GM23338 (cell line): ENCODE results near the gene GH1. TPM values are rescaled to one million over a fixed set of nuclear protein-coding genes. Genes with fewer than 3 reads are reported as not detected.

ENCODE experiments used
- ATAC-seq: fragments of 200-7000 bp; cut with Tn5 transposase; 3 replicates; pipeline ENCODE4 v1.9.1; 2020
- DNase-seq: peaks from one replicate; pipeline ENCODE4 v3.0.0-alpha.2; 2015; ENCODE audit warnings: low spot score
- H2AFZ ChIP-seq: fragments of 200-600 bp; sonication (generic); 2 replicates; pipeline ENCODE4 v1.8.0; 2016; ENCODE audit warnings: antibody characterized with exemption, mild to moderate bottlenecking, moderate library complexity
- H3F3A ChIP-seq: fragments of 200-600 bp; sonication (generic); replicated peaks from 2 replicates; pipeline ENCODE4 v1.8.0; 2017; ENCODE audit warnings: antibody characterized with exemption, mixed run types, low read depth
- H3K27ac ChIP-seq: fragments of 200-600 bp; sonication (generic); 2 replicates; pipeline ENCODE4 v1.6.1; 2016; ENCODE audit warnings: low read depth
- H3K27me3 ChIP-seq: fragments of 200-600 bp; sonication (generic); 2 replicates; pipeline ENCODE4 v1.8.0; 2016; ENCODE audit warnings: mild to moderate bottlenecking, mixed run types, moderate library complexity; ENCODE audit not compliant: insufficient read depth
- H3K36me3 ChIP-seq: fragments of 200-600 bp; sonication (generic); 2 replicates; pipeline ENCODE4 v1.8.0; 2016; ENCODE audit warnings: mild to moderate bottlenecking; ENCODE audit not compliant: insufficient read depth
- H3K4me1 ChIP-seq: fragments of 200-600 bp; sonication (generic); 2 replicates; pipeline ENCODE4 v1.8.0; 2016; ENCODE audit warnings: mild to moderate bottlenecking, moderate library complexity; ENCODE audit not compliant: insufficient read depth
- H3K4me2 ChIP-seq: fragments of 200-600 bp; sonication (generic); 2 replicates; pipeline ENCODE4 v1.7.1; 2017; ENCODE audit warnings: mixed run types
- H3K4me3 ChIP-seq: fragments of 200-600 bp; sonication (generic); 2 replicates; pipeline ENCODE4 v1.6.1; 2016; ENCODE audit warnings: mixed run types
- H3K79me2 ChIP-seq: fragments of 200-600 bp; sonication (generic); replicated peaks from 2 replicates; pipeline ENCODE4 v1.8.0; 2017; ENCODE audit warnings: mild to moderate bottlenecking; ENCODE audit not compliant: insufficient read depth
- H3K9me2 ChIP-seq: fragments of 200-600 bp; sonication (generic); 2 replicates; pipeline ENCODE4 v1.8.0; 2017; ENCODE audit not compliant: insufficient read depth
- H4K20me1 ChIP-seq: fragments of 200-600 bp; sonication (generic); replicated peaks from 2 replicates; pipeline ENCODE4 v1.8.0; 2017; ENCODE audit warnings: mild to moderate bottlenecking; ENCODE audit not compliant: insufficient read depth
- H3K27ac Mint-ChIP-seq: 2 replicates; pipeline ENCODE4 v1.8.0; 2020; ENCODE audit warnings: inconsistent platforms, mild to moderate bottlenecking, moderate library complexity, mixed read lengths
- H3K27me3 Mint-ChIP-seq: 3 replicates; pipeline ENCODE4 v1.8.0; 2022; ENCODE audit warnings: low read depth, mild to moderate bottlenecking, moderate library complexity, mixed read lengths, inconsistent platforms; ENCODE audit not compliant: insufficient read depth, poor library complexity
- H3K36me3 Mint-ChIP-seq: 3 replicates; pipeline ENCODE4 v1.8.0; 2021; ENCODE audit warnings: low read depth, mild to moderate bottlenecking, inconsistent platforms, moderate library complexity, mixed read lengths
- H3K4me1 Mint-ChIP-seq: 3 replicates; pipeline ENCODE4 v1.8.0; 2020; ENCODE audit warnings: mild to moderate bottlenecking, inconsistent platforms, mixed read lengths
- H3K4me3 Mint-ChIP-seq: 3 replicates; pipeline ENCODE4 v1.8.0; 2021; ENCODE audit warnings: moderate library complexity, mild to moderate bottlenecking, inconsistent platforms, mixed read lengths
- H3K9me3 Mint-ChIP-seq: 3 replicates; pipeline ENCODE4 v1.8.0; 2020; ENCODE audit warnings: moderate library complexity, mild to moderate bottlenecking, inconsistent platforms, mixed read lengths
- CREB1 ChIP-seq: fragments of 250-450 bp; sonication (Bioruptor Pico); IDR thresholded peaks from 2 replicates; pipeline ENCODE4 v1.5.0; 2020; ENCODE audit warnings: low read depth, mild to moderate bottlenecking, moderate library complexity
- CTCF ChIP-seq, 2 experiments: fragments of 200-600 bp in 1 of 2; sonication (generic) in 1 of 2; conservative IDR thresholded peaks; 2 replicates each; pipeline versions ENCODE4 v1.5.1 to v1.6.1; 2016 to 2017; ENCODE audit warnings: antibody characterized with exemption in 2 of 2, low read depth in 2 of 2, mild to moderate bottlenecking in 2 of 2, moderate library complexity in 1 of 2
- EZH2 ChIP-seq: fragments of 200-600 bp; sonication (generic); IDR thresholded peaks from one replicate; pipeline ENCODE4 v1.8.0; 2017; ENCODE audit warnings: antibody characterized with exemption, mild to moderate bottlenecking, low read depth; ENCODE audit not compliant: unreplicated experiment
- EZH2phosphoT487 ChIP-seq: fragments of 200-600 bp; sonication (generic); IDR thresholded peaks from one replicate; pipeline ENCODE4 v1.8.1; 2018; ENCODE audit warnings: antibody characterized with exemption; ENCODE audit not compliant: unreplicated experiment
- JUNB ChIP-seq: IDR thresholded peaks from one replicate; pipeline ENCODE4 v1.6.1; 2016; ENCODE audit warnings: antibody characterized with exemption; ENCODE audit not compliant: unreplicated experiment
- NANOG ChIP-seq: IDR thresholded peaks from 2 replicates; pipeline ENCODE4 v1.6.1; 2016; ENCODE audit warnings: antibody characterized with exemption, borderline replicate concordance
- POLR2AphosphoS5 ChIP-seq: IDR thresholded peaks from 2 replicates; pipeline ENCODE4 v1.6.1; 2016; ENCODE audit warnings: antibody characterized with exemption, low read depth
- REST ChIP-seq: IDR thresholded peaks from one replicate; pipeline ENCODE4 v1.6.1; 2018; ENCODE audit warnings: antibody characterized with exemption; ENCODE audit not compliant: unreplicated experiment
- STAT1 ChIP-seq: IDR thresholded peaks from one replicate; pipeline ENCODE4 v1.6.1; 2016; ENCODE audit warnings: antibody characterized with exemption; ENCODE audit not compliant: unreplicated experiment
- ZNF114 ChIP-seq: fragments of 250-450 bp; sonication (Bioruptor Pico); IDR thresholded peaks from 2 replicates; pipeline ENCODE4 v1.5.0; 2020; ENCODE audit warnings: mild to moderate bottlenecking, moderate library complexity
- ZNF331 ChIP-seq: fragments of 250-450 bp; sonication (Bioruptor Pico); IDR thresholded peaks from 2 replicates; pipeline ENCODE4 v1.5.0; 2020; ENCODE audit warnings: low read depth, mild to moderate bottlenecking, moderate library complexity
- ZNF462 ChIP-seq: fragments of 250-450 bp; sonication (Bioruptor Pico); IDR thresholded peaks from 2 replicates; pipeline ENCODE4 v1.5.0; 2020; ENCODE audit warnings: mild to moderate bottlenecking, moderate library complexity
- polyA plus RNA-seq: library from polyadenylated mRNA; unstranded; fragments of >200 nt; fragmentation: Nextera tagmentation; extraction: Ambion mirVana; gene quantifications from 2 replicates; pipeline ENCODE4 v1.2.1, GENCODE V29; 2016
- total RNA-seq: library from RNA; depleted of rRNA; stranded (reverse); fragments of >200 nt; shearing (Covaris generic); gene quantifications from 2 replicates; pipeline ENCODE4 v1.2.3, GENCODE V29; 2014
- TF ChIP-seq, protein P1 (sequence below): IDR thresholded peaks from 2 replicates; pipeline ENCODE4 v1.6.1; 2016; ENCODE audit warnings: antibody characterized with exemption

GH1 gene
- total and polyA plus RNA-seq, 2 experiments from 2014 or later = 0.57 TPM; not detected in 1

- H3K9me2 ChIP-seq = no peaks in the 10 kb centered on the region
- no peaks in the 10 kb centered on the region for H3K79me2 ChIP-seq
- Mint-ChIP-seq H3K27me3 (peaks cover 9% of the 10 kb centered on the region), H3K9me3 (no peaks in the 10 kb centered on the region), H3K27ac (no peak overlapping the region), H3K36me3 (no peaks in the 10 kb centered on the region), H3K4me1 (peaks cover 17% of the 10 kb centered on the region), H3K4me3 (no peak overlapping the region)
- H3K36me3 ChIP-seq = no peaks in the 10 kb centered on the region
- no peak overlapping the region for H3K4me3 ChIP-seq
- no peak overlapping the region for H3K4me2 ChIP-seq
- TF ChIP-seq EZH2 = no peak
- TF ChIP-seq ZNF462 (CRISPR knock-in tag) = no peak
- TF ChIP-seq CTCF (conservative IDR thresholded peaks at IDR 0.05; ENCODE audit: low read depth in 2 of 2) = no peak
- TF ChIP-seq, protein P1, sequence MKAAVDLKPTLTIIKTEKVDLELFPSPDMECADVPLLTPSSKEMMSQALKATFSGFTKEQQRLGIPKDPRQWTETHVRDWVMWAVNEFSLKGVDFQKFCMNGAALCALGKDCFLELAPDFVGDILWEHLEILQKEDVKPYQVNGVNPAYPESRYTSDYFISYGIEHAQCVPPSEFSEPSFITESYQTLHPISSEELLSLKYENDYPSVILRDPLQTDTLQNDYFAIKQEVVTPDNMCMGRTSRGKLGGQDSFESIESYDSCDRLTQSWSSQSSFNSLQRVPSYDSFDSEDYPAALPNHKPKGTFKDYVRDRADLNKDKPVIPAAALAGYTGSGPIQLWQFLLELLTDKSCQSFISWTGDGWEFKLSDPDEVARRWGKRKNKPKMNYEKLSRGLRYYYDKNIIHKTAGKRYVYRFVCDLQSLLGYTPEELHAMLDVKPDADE = no peak
- TF ChIP-seq ZNF331 (CRISPR knock-in tag) = no peak
- no peak for TF ChIP-seq EZH2phosphoT487
- no peak for TF ChIP-seq ZNF114 (CRISPR knock-in tag)
- no peak for TF ChIP-seq CREB1 (CRISPR knock-in tag)
- TF ChIP-seq POLR2AphosphoS5 = no peak
- no peak for TF ChIP-seq REST
- no peak for TF ChIP-seq STAT1
- TF ChIP-seq JUNB = no peak
- TF ChIP-seq NANOG = no peak
- DNase-seq = no peak
- H3K27ac ChIP-seq = no peak overlapping the region
- H3K4me1 ChIP-seq = peaks cover 14% of the 10 kb centered on the region; the same call in 1 of the 2 replicates
- H4K20me1 ChIP-seq = no peaks in the 10 kb centered on the region
- H3K27me3 ChIP-seq = no peaks in the 10 kb centered on the region
- H2AFZ ChIP-seq = no peak overlapping the region
- no peaks in the 10 kb centered on the region for H3F3A ChIP-seq
- no peak for ATAC-seq
Measured at GRCh38 chr17:63933598-63933997, 15.0 kb upstream of the GH1 start.
